WERI-Rb-1 (cell line): ENCODE results near the gene SPECC1L.

Experiments used
- DNase-seq: peaks from one replicate; pipeline ENCODE4 v3.0.0-alpha.2; 2020
- H3K27ac ChIP-seq: fragments of 250-450 bp; sonication (Bioruptor Pico); 2 replicates; pipeline ENCODE4 v1.5.1; 2020; ENCODE audit warnings: mild to moderate bottlenecking, moderate library complexity
- H3K27me3 ChIP-seq: fragments of 250-450 bp; sonication (Bioruptor Pico); 2 replicates; pipeline ENCODE4 v1.5.1; 2021; ENCODE audit warnings: mild to moderate bottlenecking, low read depth, moderate library complexity; ENCODE audit not compliant: insufficient read depth, severe bottlenecking
- H3K36me3 ChIP-seq: fragments of 250-450 bp; sonication (Bioruptor Pico); 2 replicates; pipeline ENCODE4 v1.5.1; 2020; ENCODE audit warnings: mild to moderate bottlenecking, moderate library complexity
- H3K4me3 ChIP-seq: 2 replicates; pipeline ENCODE4 v1.5.1; 2011; ENCODE audit warnings: low read depth, mild to moderate bottlenecking, control low read depth, low read length
- H3K9me3 ChIP-seq: fragments of 250-450 bp; sonication (Bioruptor Pico); 2 replicates; pipeline ENCODE4 v1.5.1; 2021; ENCODE audit warnings: mild to moderate bottlenecking, moderate library complexity; ENCODE audit not compliant: severe bottlenecking
- TF ChIP-seq, protein P1 (sequence below): IDR thresholded peaks from 2 replicates; pipeline ENCODE4 v1.5.1; 2011; ENCODE audit warnings: low read depth, mild to moderate bottlenecking, control low read depth, inconsistent platforms, low read length

SPECC1L gene

GRCh38 chr22:24391836-24392217, 121.2 kb downstream of the SPECC1L start:
- H3K27me3 ChIP-seq, result no peaks in the 10 kb centered on the region
- no peaks in the 10 kb centered on the region for H3K9me3 ChIP-seq
- H3K36me3 ChIP-seq, result peaks cover 42% of the 10 kb centered on the region
- no peak for DNase-seq
- H3K27ac ChIP-seq, result no peak overlapping the region
- TF ChIP-seq, protein P1, sequence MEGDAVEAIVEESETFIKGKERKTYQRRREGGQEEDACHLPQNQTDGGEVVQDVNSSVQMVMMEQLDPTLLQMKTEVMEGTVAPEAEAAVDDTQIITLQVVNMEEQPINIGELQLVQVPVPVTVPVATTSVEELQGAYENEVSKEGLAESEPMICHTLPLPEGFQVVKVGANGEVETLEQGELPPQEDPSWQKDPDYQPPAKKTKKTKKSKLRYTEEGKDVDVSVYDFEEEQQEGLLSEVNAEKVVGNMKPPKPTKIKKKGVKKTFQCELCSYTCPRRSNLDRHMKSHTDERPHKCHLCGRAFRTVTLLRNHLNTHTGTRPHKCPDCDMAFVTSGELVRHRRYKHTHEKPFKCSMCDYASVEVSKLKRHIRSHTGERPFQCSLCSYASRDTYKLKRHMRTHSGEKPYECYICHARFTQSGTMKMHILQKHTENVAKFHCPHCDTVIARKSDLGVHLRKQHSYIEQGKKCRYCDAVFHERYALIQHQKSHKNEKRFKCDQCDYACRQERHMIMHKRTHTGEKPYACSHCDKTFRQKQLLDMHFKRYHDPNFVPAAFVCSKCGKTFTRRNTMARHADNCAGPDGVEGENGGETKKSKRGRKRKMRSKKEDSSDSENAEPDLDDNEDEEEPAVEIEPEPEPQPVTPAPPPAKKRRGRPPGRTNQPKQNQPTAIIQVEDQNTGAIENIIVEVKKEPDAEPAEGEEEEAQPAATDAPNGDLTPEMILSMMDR, result no peak
- no peak overlapping the region for H3K4me3 ChIP-seq

- TF ChIP-seq, protein P1, result no peak
- Histone ChIP-seq H3K9me3 (no peaks in the 10 kb centered on the region), H3K27ac (no peak overlapping the region), H3K36me3 (peaks cover 47% of the 10 kb centered on the region), H3K27me3 (no peaks in the 10 kb centered on the region), H3K4me3 (no peak overlapping the region)
- DNase-seq, result no peak
Measured at GRCh38 chr22:24392218-24392931, 121.7 kb downstream of the SPECC1L start.

DNA sequence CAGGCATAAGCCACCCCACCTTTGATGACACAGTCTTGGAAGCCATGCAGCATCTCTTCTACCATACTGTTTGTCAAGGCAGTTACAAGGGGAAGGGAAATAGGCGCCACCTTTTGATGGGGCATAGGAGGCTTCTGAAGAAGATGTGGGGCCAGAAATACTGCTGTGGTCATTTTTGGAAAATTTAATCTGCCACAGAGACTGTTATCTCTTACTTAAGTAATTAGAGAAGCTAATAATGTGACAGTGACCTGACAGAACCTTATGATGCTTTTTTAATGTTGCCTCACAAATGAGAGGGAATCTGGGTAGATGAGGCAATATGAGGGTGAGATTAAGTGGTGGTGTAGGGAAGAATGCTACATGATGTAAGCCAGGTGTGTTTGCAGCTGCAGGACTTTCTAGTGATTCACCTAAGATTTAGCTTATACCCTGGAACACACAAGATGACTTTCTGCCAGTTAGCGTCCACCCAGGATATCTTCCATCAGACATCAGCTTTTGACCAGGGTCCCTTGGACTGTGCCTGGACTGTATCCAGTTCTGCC, 122.5 kb downstream of the SPECC1L start:
- Histone ChIP-seq H3K4me3 (no peak overlapping the region), H3K9me3 (no peaks in the 10 kb centered on the region)

DNA sequence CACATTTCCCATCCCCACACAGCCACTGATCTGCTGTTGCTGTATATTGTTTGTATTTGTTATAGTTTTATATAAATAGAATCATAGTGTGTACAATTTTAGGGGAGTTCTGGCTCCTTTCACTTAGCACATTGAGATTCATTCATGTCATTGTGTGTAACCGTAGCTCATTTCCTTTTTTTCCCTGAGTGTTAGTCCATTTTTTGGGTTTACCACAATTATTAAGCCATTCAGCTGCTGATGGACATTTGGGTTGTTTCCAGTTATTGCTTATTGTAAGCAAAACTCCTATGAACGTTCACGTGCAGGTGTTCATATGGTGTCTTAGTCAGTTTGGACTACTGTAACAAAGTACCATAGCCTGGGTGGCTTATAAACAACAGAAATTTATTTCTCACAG, 123.2 kb downstream of the SPECC1L start:
- Histone ChIP-seq H3K36me3 (peaks cover 56% of the 10 kb centered on the region), H3K27ac (no peak overlapping the region), H3K4me3 (no peak overlapping the region), H3K27me3 (no peaks in the 10 kb centered on the region), H3K9me3 (no peaks in the 10 kb centered on the region)
- no peak for DNase-seq
- TF ChIP-seq, protein P1, result no peak

More for the DNA sequence above, 122.5 kb downstream of the SPECC1L start:
- H3K27ac ChIP-seq, result no peak overlapping the region
- no peak for DNase-seq
- TF ChIP-seq, protein P1, result no peak
- H3K27me3 ChIP-seq, result no peaks in the 10 kb centered on the region
- peaks cover 50% of the 10 kb centered on the region for H3K36me3 ChIP-seq

- H3K9me3 ChIP-seq, result no peaks in the 10 kb centered on the region
- peaks cover 56% of the 10 kb centered on the region for H3K36me3 ChIP-seq
- no peak overlapping the region for H3K4me3 ChIP-seq
- TF ChIP-seq, protein P1, result no peak
- no peak overlapping the region for H3K27ac ChIP-seq
- DNase-seq, result no peak
- H3K27me3 ChIP-seq, result no peaks in the 10 kb centered on the region
Measured at GRCh38 chr22:24394254-24394653, 123.6 kb downstream of the SPECC1L start.

- Histone ChIP-seq H3K27ac (no peak overlapping the region), H3K27me3 (no peaks in the 10 kb centered on the region), H3K36me3 (peaks cover 61% of the 10 kb centered on the region), H3K4me3 (no peak overlapping the region), H3K9me3 (no peaks in the 10 kb centered on the region)
- TF ChIP-seq, protein P1, result no peak
- DNase-seq, result no peak
Measured at GRCh38 chr22:24398409-24398808, 127.8 kb downstream of the SPECC1L start.
